ENCODE measurements around the gene LIMS2.

LIMS2 gene

GRCh38 chr2:127675331-127676261, at the start of gene LIMS2:
Gene LIMS2, minus strand, starts transcription at chr2:127675530. Its CDS starts 506 bp downstream, at chr2:127675024.
- no peak for DNase-seq (ENCODE audit: low read depth in 2 of 3, low spot score in 2 of 3)

- DNase-seq (ENCODE audit: low read depth in 2 of 3, low spot score in 2 of 3): no peak
These were observed 47.5 kb upstream of the LIMS2 start for GRCh38 chr2:127722807-127723206.

- no peak for DNase-seq (ENCODE audit: low read depth in 2 of 3, low spot score in 2 of 3)
These were observed 46.6 kb upstream of the LIMS2 start for GRCh38 chr2:127721978-127722355.

- no peak for DNase-seq (ENCODE audit: low read depth in 2 of 3, low spot score in 2 of 3)
These were observed 46.1 kb upstream of the LIMS2 start for GRCh38 chr2:127721311-127721977.

GRCh38 chr2:127719301-127720218, 44.2 kb upstream of the LIMS2 start:
- DNase-seq (ENCODE audit: low read depth in 2 of 3, low spot score in 2 of 3): no peak

- DNase-seq (ENCODE audit: low read depth in 2 of 3, low spot score in 2 of 3): no peak
These were observed 42.9 kb upstream of the LIMS2 start for GRCh38 chr2:127718271-127718670.

GRCh38 chr2:127715778-127716449, 40.6 kb upstream of the LIMS2 start:
- DNase-seq (ENCODE audit: low read depth in 2 of 3, low spot score in 2 of 3): no peak

GRCh38 chr2:127713562-127713961, 38.2 kb upstream of the LIMS2 start:
- DNase-seq (ENCODE audit: low read depth in 2 of 3, low spot score in 2 of 3): no peak

- DNase-seq (ENCODE audit: low read depth in 2 of 3, low spot score in 2 of 3): no peak
These were observed 37.7 kb upstream of the LIMS2 start for GRCh38 chr2:127712999-127713398.

GRCh38 chr2:127709336-127709735, 34.0 kb upstream of the LIMS2 start:
- no peak for DNase-seq (ENCODE audit: low read depth in 2 of 3, low spot score in 2 of 3)

- no peak for DNase-seq (ENCODE audit: low read depth in 2 of 3, low spot score in 2 of 3)
These were observed 32.7 kb upstream of the LIMS2 start for GRCh38 chr2:127707890-127708648.

- no peak for DNase-seq (ENCODE audit: low read depth in 2 of 3, low spot score in 2 of 3)
These were observed 31.1 kb upstream of the LIMS2 start for GRCh38 chr2:127706215-127706990.

GRCh38 chr2:127705391-127706065, 30.2 kb upstream of the LIMS2 start:
- DNase-seq (ENCODE audit: low read depth in 2 of 3, low spot score in 2 of 3): no peak

GRCh38 chr2:127704641-127705390, 29.5 kb upstream of the LIMS2 start:
- no peak for DNase-seq (ENCODE audit: low read depth in 2 of 3, low spot score in 2 of 3)

- DNase-seq (ENCODE audit: low read depth in 2 of 3, low spot score in 2 of 3): no peak
These were observed 28.0 kb upstream of the LIMS2 start for GRCh38 chr2:127703282-127703681.

GRCh38 chr2:127702395-127703009, 27.2 kb upstream of the LIMS2 start:
- DNase-seq (ENCODE audit: low read depth in 2 of 3, low spot score in 2 of 3): no peak

- peak; percentile 45 to 65 (median 63) for DNase-seq (ENCODE audit: low read depth in 2 of 3, low spot score in 2 of 3)
These were observed 26.5 kb upstream of the LIMS2 start for GRCh38 chr2:127701651-127702394.
